A673 (cell line): Measurements from ENCODE around the gene ZNF836. TPM values are rescaled to one million over a fixed set of nuclear protein-coding genes. Genes with fewer than 3 reads are reported as not detected.

ENCODE experiments used
- BruUV-seq: library from RNA; stranded (reverse); fragments of 400-500 nt; replicated peaks from 2 replicates; lab custom pipeline; 2021; lab: Mats Ljungman, UMichigan
- CTCF ChIA-PET: fragments of 300-600 bp; sonication (Branson Sonifier 250); formaldehyde crosslinking; loops from one replicate; lab custom pipeline; 2022; ENCODE audit warnings: antibody characterized with exemption; lab: Charles Lee
- POLR2A ChIA-PET: fragments of 300-600 bp; sonication (Branson Sonifier 250); formaldehyde crosslinking; loops from one replicate; lab custom pipeline; 2022; ENCODE audit warnings: antibody characterized with exemption; ENCODE audit not compliant: low non-redundant PET; lab: Charles Lee
- DNase-seq: peaks from one replicate; pipeline ENCODE4 v3.0.0-alpha.2; 2015; ENCODE audit warnings: low spot score
- H3K27ac ChIP-seq: fragments of 200-600 bp; sonication (generic); 2 replicates; pipeline ENCODE4 v1.5.1; 2016; ENCODE audit warnings: mixed run types, low read depth, mild to moderate bottlenecking, mixed read lengths, antibody characterized with exemption, low read length; ENCODE audit not compliant: poor library complexity, severe bottlenecking
- H3K27me3 ChIP-seq: fragments of 200-600 bp; sonication (generic); replicated peaks from 2 replicates; pipeline ENCODE4 v1.6.1; 2017; ENCODE audit warnings: mixed run types, low read depth, mild to moderate bottlenecking, mixed read lengths, antibody characterized with exemption, low read length; ENCODE audit not compliant: insufficient read depth, poor library complexity
- H3K36me3 ChIP-seq: fragments of 200-600 bp; sonication (generic); 2 replicates; pipeline ENCODE4 v1.6.1; 2016; ENCODE audit warnings: mixed run types, mild to moderate bottlenecking, mixed read lengths, antibody characterized with exemption, low read length; ENCODE audit not compliant: insufficient read depth, poor library complexity, severe bottlenecking
- H3K4me1 ChIP-seq: fragments of 200-600 bp; sonication (generic); 2 replicates; pipeline ENCODE4 v1.6.1; 2017; ENCODE audit warnings: mixed run types, mild to moderate bottlenecking, mixed read lengths, antibody characterized with exemption, low read length; ENCODE audit not compliant: insufficient read depth, poor library complexity, severe bottlenecking
- H3K4me3 ChIP-seq: fragments of 200-600 bp; sonication (generic); 2 replicates; pipeline ENCODE4 v1.5.1; 2016; ENCODE audit warnings: low read depth, mixed run types, mild to moderate bottlenecking, mixed read lengths, low read length; ENCODE audit not compliant: poor library complexity, severe bottlenecking
- H3K9me3 ChIP-seq: fragments of 200-600 bp; sonication (generic); 2 replicates; pipeline ENCODE4 v1.6.1; 2016; ENCODE audit warnings: mixed run types, low read depth, mild to moderate bottlenecking, mixed read lengths, antibody characterized with exemption, low read length; ENCODE audit not compliant: poor library complexity, severe bottlenecking
- CTCF ChIP-seq: fragments of 300-800, 200-600 bp; sonication (generic); conservative IDR thresholded peaks from 2 replicates; pipeline ENCODE4 v1.5.1; 2017; ENCODE audit warnings: low read depth, mild to moderate bottlenecking, antibody characterized with exemption, low read length, moderate library complexity, mixed read lengths
- EZH2 ChIP-seq: fragments of 200-600 bp; sonication (generic); IDR thresholded peaks from 2 replicates; pipeline ENCODE4 v1.6.1; 2017; ENCODE audit warnings: borderline replicate concordance, low read depth, mild to moderate bottlenecking, mixed read lengths, antibody characterized with exemption, low read length; ENCODE audit not compliant: poor library complexity, severe bottlenecking
- intact Hi-C: fragments of 100-400 bp; cut with micrococcal nuclease; formaldehyde crosslinking; loops from one replicate; pipeline ENCODE4 v1.10.0; 2022; ENCODE audit not compliant: unreplicated experiment
- total RNA-seq: library from RNA; stranded (reverse); gene quantifications from 2 replicates; pipeline ENCODE4 v1.2.3, GENCODE V29; 2021

ZNF836 gene
- total RNA-seq, 1 experiment from 2014 or later: 6.1 TPM

GRCh38 chr19:52197964-52198363 is 26.5 kb upstream of the ZNF836 start:
- H3K4me3 ChIP-seq: no peak overlapping the region
- peaks cover 69% of the 10 kb centered on the region for H3K36me3 ChIP-seq
- H3K4me1 ChIP-seq: no peaks in the 10 kb centered on the region
- H3K27me3 ChIP-seq: no peaks in the 10 kb centered on the region
- no peak overlapping the region for H3K27ac ChIP-seq
- intact Hi-C loops: no loop called here
- no TSS peak for BruUV-seq
- POLR2A ChIA-PET: no interaction called here
- CTCF ChIA-PET: no interaction called here
- no peak for DNase-seq
- H3K9me3 ChIP-seq: no peaks in the 10 kb centered on the region
- TF ChIP-seq CTCF (no peak), EZH2 (no peak)

- no peak for TF ChIP-seq CTCF
- no peak for TF ChIP-seq EZH2
- H3K36me3 ChIP-seq: peaks cover 61% of the 10 kb centered on the region
- no peaks in the 10 kb centered on the region for H3K27me3 ChIP-seq
- no peak overlapping the region for H3K27ac ChIP-seq
- CTCF ChIA-PET: no interaction called here
- intact Hi-C loops: no loop called here
- no TSS peak for BruUV-seq
- POLR2A ChIA-PET: interaction anchor here (0.6 kb wide), 1 partner anchor 453 kb away, joined by 4 read pairs; no protein-coding TSS in a partner anchor
- no peaks in the 10 kb centered on the region for H3K4me1 ChIP-seq
- no peak for DNase-seq
- no peak overlapping the region for H3K4me3 ChIP-seq
- no peaks in the 10 kb centered on the region for H3K9me3 ChIP-seq
These were observed 25.0 kb upstream of the ZNF836 start for GRCh38 chr19:52196256-52196967.

GRCh38 chr19:52191951-52192350 is 20.5 kb upstream of the ZNF836 start:
- no peaks in the 10 kb centered on the region for H3K9me3 ChIP-seq
- peaks cover 8% of the 10 kb centered on the region for H3K4me1 ChIP-seq
- intact Hi-C loops: no loop called here
- TF ChIP-seq EZH2 (no peak), CTCF (no peak)
- no TSS peak for BruUV-seq
- DNase-seq: no peak
- no peaks in the 10 kb centered on the region for H3K27me3 ChIP-seq
- ChIA-PET POLR2A (no interaction called here), CTCF (no interaction called here)
- H3K36me3 ChIP-seq: peaks cover 38% of the 10 kb centered on the region
- H3K4me3 ChIP-seq: peak overlapping the region; percentile 68
- no peak overlapping the region for H3K27ac ChIP-seq
